A549 (cell line): ENCODE measurements around the gene SELPLG.

Source experiments
- CTCF ChIP-seq: fragments of >200 bp; sonication (Bioruptor Twin); formaldehyde crosslinking; IDR thresholded peaks from 3 replicates; pipeline ENCODE4 v1.5.1; 2016
- E2F6 ChIP-seq: IDR thresholded peaks from 2 replicates; pipeline ENCODE4 v1.6.1; 2012; ENCODE audit warnings: low read depth, borderline replicate concordance
- EP300 ChIP-seq, 2 experiments: fragments of >200 bp; sonication (Bioruptor Twin); formaldehyde crosslinking; IDR thresholded peaks; 2 replicates in 1 of 2; 3 replicates in 1 of 2; pipeline ENCODE4 v1.6.1; 2016 to 2017
- FOSB ChIP-seq: fragments of 250-450 bp; sonication (Bioruptor Pico); IDR thresholded peaks from 2 replicates; pipeline ENCODE4 v1.5.0; 2020; ENCODE audit warnings: mild to moderate bottlenecking, moderate library complexity
- MAFK ChIP-seq: fragments of 450-650 bp; IDR thresholded peaks from 2 replicates; pipeline ENCODE4 v1.6.1; 2014; ENCODE audit not compliant: partially characterized antibody
- MAZ ChIP-seq: fragments of 150-350 bp; IDR thresholded peaks from 2 replicates; pipeline ENCODE4 v1.6.1; 2014; ENCODE audit warnings: antibody characterized with exemption, low read depth, low read length, borderline replicate concordance
- POLR2A ChIP-seq: IDR thresholded peaks from 2 replicates; pipeline ENCODE4 v1.6.1; 2012; ENCODE audit warnings: mild to moderate bottlenecking, low read length
- RAD21 ChIP-seq, 2 experiments: fragments of >200 bp in 1 of 2; sonication (Bioruptor Twin) in 1 of 2; formaldehyde crosslinking in 1 of 2; IDR thresholded peaks in 1 of 2; conservative IDR thresholded peaks in 1 of 2; 2 replicates in 1 of 2; 3 replicates in 1 of 2; pipeline ENCODE4 v1.6.1; 2012 to 2018; ENCODE audit warnings: inconsistent platforms in 1 of 2
- RCOR1 ChIP-seq: fragments of 150-350 bp; IDR thresholded peaks from 2 replicates; pipeline ENCODE4 v1.6.1; 2014; ENCODE audit warnings: antibody characterized with exemption, low read length, low read depth
- RFX5 ChIP-seq: fragments of 450-650 bp; IDR thresholded peaks from 2 replicates; pipeline ENCODE4 v1.7.1; 2014; ENCODE audit warnings: antibody characterized with exemption, mild to moderate bottlenecking, moderate library complexity

- TF ChIP-seq CTCF (no peak), POLR2A (no peak), RAD21 (conservative IDR thresholded peaks at IDR 0.05 in 1 of 2, IDR thresholded peaks at IDR 0.05 in 1 of 2) (no peak), EP300 (IDR thresholded peaks at IDR 0.05) (no peak), RCOR1 (no peak), MAZ (no peak), E2F6 (no peak), FOSB (CRISPR knock-in tag) (no peak), MAFK (no peak), RFX5 (no peak)
These were observed 12.2 kb upstream of the SELPLG start for GRCh38 chr12:108645686-108646599.
